ENCODE results near the gene TMEM80. TPM values are rescaled to one million over a fixed set of nuclear protein-coding genes. Genes with fewer than 3 reads are reported as not detected.
A peak's percentile ranks its signal among the peaks of the same experiment; 100 is the strongest.

The TMEM80 gene
- total and polyA plus RNA-seq, 9 of the 15 experiments (the other 6 are each of a cell fraction or from before 2014, with no cell fraction given) = 5.1 to 30.1 (median 12.4) TPM

GRCh38 chr11:679271-680207 is 16.1 kb upstream of the TMEM80 start:
- Histone ChIP-seq H3K9me1 (ENCODE audit: control insufficient read depth, insufficient read depth, low read length) (no peaks in the 10 kb centered on the region), H3K9me3 (replicated peaks; ENCODE audit: control insufficient read depth, insufficient read depth, low read depth, low read length) (no peaks in the 10 kb centered on the region), H3K4me2 (ENCODE audit: insufficient read depth, low read length) (no peak overlapping the region), H3K4me3 (no peak overlapping the region), H3K36me3 (ENCODE audit: control insufficient read depth, insufficient read depth, low read length) (peaks cover 81% of the 10 kb centered on the region), H2AFZ (ENCODE audit: low read depth, low read length) (no peak overlapping the region), H3K9ac (ENCODE audit: insufficient read depth in 1 of 2, low read depth in 2 of 2, low read length in 2 of 2) (no peak overlapping the region), H3K4me1 (replicated peaks in 1 of 2; ENCODE audit: control insufficient read depth in 2 of 2, insufficient read depth in 2 of 2, low read length in 2 of 2) (peaks cover 0 to 5% of the 10 kb centered on the region in 2 experiments; a peak in 1 of 5 replicates), H3K79me2 (ENCODE audit: control insufficient read depth, insufficient read depth, low read length) (no peaks in the 10 kb centered on the region), H4K20me1 (replicated peaks; ENCODE audit: control insufficient read depth, insufficient read depth, low read length) (no peaks in the 10 kb centered on the region), H3K27me3 (ENCODE audit: control insufficient read depth in 2 of 2, insufficient read depth in 2 of 2, low read length in 2 of 2) (no peaks in the 10 kb centered on the region), H3K27ac (ENCODE audit: extremely low read depth, low read depth, low read length) (no peak overlapping the region)
- DNase-seq (ENCODE audit: extremely low read depth in 1 of 4, low spot score in 3 of 4) = no peak
- TF ChIP-seq ZNF444 (CRISPR knock-in tag; IDR thresholded peaks at IDR 0.05) (no peak), ZNF778 (CRISPR knock-in tag; IDR thresholded peaks at IDR 0.05) (no peak), STAT5B (CRISPR knock-in tag; IDR thresholded peaks at IDR 0.05) (no peak), SMC3 (conservative IDR thresholded peaks at IDR 0.05; ENCODE audit: insufficient read depth, low read depth, low read length) (no peak), RBFOX2 (IDR thresholded peaks at IDR 0.05; ENCODE audit: low read depth, low read length) (0 out of 2 replicates have a peak, but pooled peaks have one; percentile 13), NCOA1 (IDR thresholded peaks at IDR 0.05; ENCODE audit: low read depth) (no peak), POLR2G (IDR thresholded peaks at IDR 0.05; ENCODE audit: low read depth, low read length) (peak; percentile 41; the same call in 1 of the 2 replicates), FOXK2 (conservative IDR thresholded peaks at IDR 0.05 in 1 of 2, IDR thresholded peaks at IDR 0.05 in 1 of 2; ENCODE audit: low read depth in 2 of 2) (no peak)
- TF ChIP-seq, protein P1, sequence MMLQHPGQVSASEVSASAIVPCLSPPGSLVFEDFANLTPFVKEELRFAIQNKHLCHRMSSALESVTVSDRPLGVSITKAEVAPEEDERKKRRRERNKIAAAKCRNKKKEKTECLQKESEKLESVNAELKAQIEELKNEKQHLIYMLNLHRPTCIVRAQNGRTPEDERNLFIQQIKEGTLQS (IDR thresholded peaks at IDR 0.05) = no peak
- TF ChIP-seq, protein P1 (CRISPR knock-in tag; conservative IDR thresholded peaks at IDR 0.05) = no peak
- no peak for FAIRE-seq
- no peak for ATAC-seq
- WGBS (ENCODE audit: insufficient coverage, low coverage, missing lambda C conversion rate) = 93% methylated on average over 25 of the region's 36 CpGs
- POLR2A ChIA-PET = interaction anchor here (0.7 to 2.2 kb wide), 5 partner anchors 11 to 92 kb away, joined by 3 to 19 read pairs (median 5); no protein-coding TSS in a partner anchor
- no TSS peak for BruUV-seq (replicated peaks)
- CTCF ChIA-PET (ENCODE audit: low intra/inter-chr PET ratio) = no interaction called here
- in situ Hi-C loops (cut with MboI) = no loop called here
- intact Hi-C loops (cut with micrococcal nuclease) = no loop called here
